22Rv1 (cell line): Measurements from ENCODE around the gene CRYZL1.

Experiments
- CTCF ChIP-seq: fragments of 450-650 bp; IDR thresholded peaks from 2 replicates; pipeline ENCODE4 v1.5.1; 2017; ENCODE audit warnings: mild to moderate bottlenecking
- ZFX ChIP-seq: fragments of 450-650 bp; IDR thresholded peaks from 2 replicates; pipeline ENCODE4 v1.6.1; 2017; ENCODE audit warnings: antibody characterized with exemption, borderline replicate concordance

- TF ChIP-seq CTCF (no peak), ZFX (no peak)
These were observed 35.9 kb upstream of the CRYZL1 start for GRCh38 chr21:33677450-33677849.
